ENCODE data around the gene PHAF1.

Gene PHAF1

GRCh38 chr16:67147437-67148140 is 37.8 kb downstream of the PHAF1 start:
- DNase-seq (ENCODE audit: low spot score) = no peak

DNA sequence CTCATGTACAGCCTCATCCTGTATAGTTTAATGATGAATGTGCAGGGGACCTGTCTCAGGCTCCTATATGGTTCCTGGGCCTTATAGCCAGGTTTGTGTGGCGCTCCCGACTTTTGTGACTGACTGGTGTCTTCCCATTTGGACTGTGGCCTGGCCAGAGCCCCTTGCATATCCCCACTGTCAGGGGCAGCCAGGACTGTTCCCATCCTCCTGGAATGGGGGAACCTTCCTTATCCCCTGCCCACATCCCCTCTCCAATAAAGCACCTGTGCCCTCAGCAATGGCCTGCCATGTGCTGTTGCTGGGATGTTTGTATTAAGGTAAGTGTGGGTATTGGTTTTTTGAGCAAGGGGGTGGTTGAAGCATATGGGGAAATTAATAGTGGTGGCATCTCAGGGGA is 38.5 kb downstream of the PHAF1 start:
- no peak for DNase-seq (ENCODE audit: low spot score)

- DNase-seq (ENCODE audit: low spot score) = no peak
Observed at GRCh38 chr16:67148656-67149275, 39.0 kb downstream of the PHAF1 start.

GRCh38 chr16:67149276-67150046 is 39.7 kb downstream of the PHAF1 start:
- no peak for DNase-seq (ENCODE audit: low spot score)

GRCh38 chr16:67150047-67150832 is 40.5 kb downstream of the PHAF1 start:
- peak; percentile 86 for DNase-seq (ENCODE audit: low spot score)

DNA sequence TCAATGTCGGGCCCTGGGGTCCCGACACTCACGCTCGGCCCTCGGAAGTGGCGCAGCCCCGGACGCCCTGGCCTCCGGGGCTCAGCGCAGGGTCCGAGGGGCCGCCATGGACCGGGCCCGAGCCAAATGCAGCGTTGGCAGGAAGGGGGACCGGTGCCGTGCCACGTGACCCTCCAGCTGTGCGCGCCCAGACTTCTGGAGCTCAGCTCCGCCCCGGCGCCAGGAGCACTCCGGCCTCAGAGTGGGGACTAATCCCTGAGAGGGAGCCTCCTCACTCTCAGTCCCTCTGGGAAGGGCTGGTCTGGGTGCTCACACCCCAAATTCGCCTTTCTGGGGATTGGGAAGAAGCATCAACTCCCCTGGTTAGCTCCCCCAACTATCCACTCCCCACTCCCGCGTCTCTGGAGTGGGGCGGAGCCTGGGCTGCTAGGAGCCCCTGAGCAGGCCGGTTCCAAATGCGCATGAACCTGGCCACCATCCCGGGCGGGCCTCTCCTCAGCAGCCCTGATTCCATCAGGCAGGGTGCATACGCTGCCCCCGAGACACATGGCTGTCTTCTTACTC is 41.2 kb downstream of the PHAF1 start, which contains the start of gene B3GNT9:
TSS of gene B3GNT9 (minus strand) at position 166 of the 564 bp plus-strand sequence. CDS start 513 bp downstream, outside the sequence.
- peak; percentile 95 for DNase-seq (ENCODE audit: low spot score)

GRCh38 chr16:67151431-67152097 is 41.8 kb downstream of the PHAF1 start:
- DNase-seq (ENCODE audit: low spot score) = no peak

DNA sequence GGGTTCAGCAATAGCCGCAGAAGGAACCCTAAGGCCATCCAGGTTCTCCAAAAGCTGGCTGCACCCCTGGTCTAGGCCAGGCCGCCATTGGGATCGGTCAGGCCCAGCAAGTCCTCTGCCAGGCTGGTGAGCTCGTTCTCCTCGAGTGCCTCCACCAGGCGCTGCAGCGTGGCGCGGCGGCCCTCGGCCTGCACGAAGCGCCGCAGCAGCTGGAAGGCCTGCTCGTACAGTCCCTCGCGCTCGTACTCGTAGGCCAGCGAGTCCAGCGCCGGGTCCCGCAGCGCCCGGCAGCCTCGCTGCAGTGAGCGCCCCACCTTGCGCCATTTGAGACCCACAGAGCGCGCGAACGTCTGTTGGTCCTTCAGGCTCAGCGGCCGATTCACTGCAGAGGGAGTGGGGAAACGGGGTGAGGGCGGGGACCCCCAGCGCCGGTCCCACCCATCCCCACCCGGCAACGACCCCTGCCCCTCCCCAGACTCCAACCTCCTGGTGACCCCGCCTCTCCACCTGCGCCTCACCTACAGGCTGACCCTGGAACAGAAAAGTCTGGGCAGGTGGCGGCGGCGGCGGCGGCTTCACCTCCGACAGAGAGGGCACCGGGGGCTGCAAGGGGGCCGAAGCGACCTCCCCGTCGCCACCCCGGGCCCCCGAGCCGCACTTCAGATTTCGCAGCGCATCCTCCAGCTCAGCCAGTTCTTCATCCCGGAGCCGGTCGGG is 45.0 kb downstream of the PHAF1 start:
- no peak for DNase-seq (ENCODE audit: low spot score)

GRCh38 chr16:67155295-67156142 is 45.8 kb downstream of the PHAF1 start:
- DNase-seq (ENCODE audit: low spot score) = peak; percentile 94

- no peak for DNase-seq (ENCODE audit: low spot score)
Observed at GRCh38 chr16:67156143-67156844, 46.6 kb downstream of the PHAF1 start.

DNA sequence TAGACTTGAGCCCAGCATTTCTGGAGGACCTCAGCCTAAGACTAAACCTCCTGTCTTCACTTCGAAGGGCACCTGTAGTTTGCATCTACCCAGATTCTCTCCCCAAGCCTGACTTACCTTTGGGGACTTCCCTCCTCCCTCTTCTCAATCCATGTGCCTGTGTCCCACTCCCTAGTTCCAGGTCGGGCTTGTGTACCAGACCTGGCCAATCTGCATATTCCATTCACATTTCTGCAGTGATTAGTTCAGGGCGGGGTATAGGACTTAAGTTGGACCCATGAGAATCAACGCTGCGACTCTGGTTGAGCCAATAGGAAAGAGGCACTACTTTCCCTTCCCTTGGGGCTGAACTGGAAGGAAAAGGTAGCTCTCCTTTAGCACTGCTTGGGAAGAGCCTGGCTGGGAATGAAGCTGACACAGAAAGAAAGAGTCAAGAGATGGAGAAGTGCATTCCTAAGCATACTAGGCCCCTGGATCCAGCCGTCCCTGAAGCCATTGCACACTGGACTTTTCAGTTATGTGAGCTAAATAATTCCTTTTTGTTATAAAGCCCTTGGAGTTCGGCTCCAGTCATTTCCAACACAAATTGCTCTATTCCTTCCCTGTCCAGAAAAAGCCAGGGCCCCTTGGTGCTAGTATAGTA is 47.5 kb downstream of the PHAF1 start:
- no peak for DNase-seq (ENCODE audit: low spot score)

DNA sequence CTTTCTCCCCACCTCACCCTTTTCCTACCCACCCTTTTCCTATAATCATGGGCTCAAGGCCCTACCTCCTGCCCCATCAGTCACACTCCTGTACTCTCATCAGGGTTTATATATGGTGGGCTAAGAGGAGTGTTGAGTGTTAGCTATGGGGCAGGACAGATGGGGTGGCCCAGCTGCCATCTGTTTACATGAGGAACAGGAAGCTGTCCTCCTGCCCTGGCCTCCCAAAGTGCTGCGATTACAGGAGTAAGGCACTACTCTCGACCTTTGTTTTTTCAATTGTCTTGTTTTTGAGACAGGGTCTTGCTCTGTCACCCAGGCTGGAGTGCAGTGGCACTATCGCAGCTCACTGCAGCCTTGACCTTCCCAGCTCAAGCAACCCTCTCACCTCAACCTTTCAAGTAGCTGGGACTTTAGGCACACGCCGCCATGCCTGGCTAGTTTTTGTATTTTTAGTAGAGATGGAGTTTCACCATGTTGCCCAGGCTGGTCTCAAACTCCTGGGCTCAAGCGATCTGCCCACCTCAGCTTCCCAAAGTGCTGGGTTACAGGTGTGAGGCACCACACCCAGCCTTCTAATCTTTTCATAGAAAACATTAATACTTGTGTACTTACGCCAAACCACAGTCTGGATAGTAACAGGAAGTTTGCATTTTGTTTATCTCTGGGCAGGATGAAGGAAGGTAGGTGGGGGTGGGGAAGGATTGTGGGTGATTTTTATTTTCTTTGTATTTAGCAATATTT is 48.3 kb downstream of the PHAF1 start:
- DNase-seq (ENCODE audit: low spot score) = no peak

GRCh38 chr16:67158637-67159600 is 49.2 kb downstream of the PHAF1 start:
- peak; percentile 43 for DNase-seq (ENCODE audit: low spot score)

GRCh38 chr16:67161595-67162058 is 51.9 kb downstream of the PHAF1 start:
- DNase-seq (ENCODE audit: low spot score) = no peak

DNA sequence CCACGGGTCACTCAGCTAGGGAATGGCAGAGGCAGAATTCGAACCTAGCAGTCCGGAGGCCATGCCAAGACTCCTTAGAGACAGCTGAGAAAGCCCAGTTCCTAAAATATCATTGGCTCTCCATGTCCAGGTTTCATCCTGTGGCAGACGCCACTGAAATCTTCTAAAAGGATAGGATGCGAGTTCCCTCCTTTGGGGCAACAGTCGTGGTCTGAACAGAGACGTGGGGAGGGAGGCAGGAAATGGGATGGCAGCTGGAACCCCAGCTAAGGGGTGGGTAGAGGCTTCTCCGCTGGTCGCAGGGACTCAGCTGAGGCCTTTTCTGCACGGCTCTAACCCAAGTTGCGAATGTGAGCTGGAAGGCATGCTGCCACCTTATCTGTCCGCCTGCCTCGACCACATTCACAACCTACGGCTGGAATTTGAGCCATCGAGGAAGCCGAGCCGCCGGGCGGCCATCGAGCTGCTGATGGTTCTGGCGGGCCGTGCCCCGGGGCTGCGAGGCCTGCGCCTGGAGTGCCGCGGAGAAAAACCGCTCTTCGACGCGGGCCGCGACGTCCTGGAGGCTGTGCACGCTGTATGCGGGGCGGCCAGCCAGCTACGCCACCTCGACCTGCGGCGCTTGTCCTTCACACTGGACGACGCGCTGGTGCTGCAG is 52.9 kb downstream of the PHAF1 start:
- DNase-seq (ENCODE audit: low spot score) = no peak

All from AG20443 (cell line).